GM12878 (cell line): ENCODE data around the gene PFKFB3. TPM values are rescaled to one million over a fixed set of nuclear protein-coding genes. Genes with fewer than 3 reads are reported as not detected.

Source experiments
- ATF7 ChIP-seq: fragments of 450-650 bp; IDR thresholded peaks from 2 replicates; pipeline ENCODE4 v1.6.1; 2016; ENCODE audit warnings: low read depth, mild to moderate bottlenecking
- BACH1 ChIP-seq: fragments of 450-650 bp; IDR thresholded peaks from 2 replicates; pipeline ENCODE4 v1.6.1; 2017; ENCODE audit warnings: mild to moderate bottlenecking, borderline replicate concordance
- KAT2A ChIP-seq: conservative IDR thresholded peaks from 2 replicates; pipeline ENCODE4 v1.6.1; 2011; ENCODE audit warnings: low read depth, low read length; ENCODE audit not compliant: control insufficient read depth
- MXI1 ChIP-seq: fragments of 150-350 bp; IDR thresholded peaks from 2 replicates; pipeline ENCODE4 v1.6.1; 2011; ENCODE audit warnings: low read depth, mild to moderate bottlenecking, inconsistent platforms, low read length, improper control_type of control experiment
- NKRF ChIP-seq: fragments of 450-650 bp; conservative IDR thresholded peaks from 2 replicates; pipeline ENCODE4 v1.6.1; 2017; ENCODE audit warnings: mild to moderate bottlenecking, moderate library complexity
- PRDM15 ChIP-seq: fragments of 450-650 bp; formaldehyde crosslinking; IDR thresholded peaks from 2 replicates; pipeline ENCODE4 v1.4.0; 2020; ENCODE audit warnings: mild to moderate bottlenecking, moderate library complexity
- RAD21 ChIP-seq: IDR thresholded peaks from 2 replicates; pipeline ENCODE4 v1.6.1; 2011; ENCODE audit warnings: mild to moderate bottlenecking, low read depth, low read length, moderate library complexity; ENCODE audit not compliant: insufficient read depth
- SIN3A ChIP-seq: IDR thresholded peaks from 2 replicates; pipeline ENCODE4 v1.6.1; 2012; ENCODE audit warnings: low read depth, low read length, improper control_type of control experiment
- STAT1 ChIP-seq: fragments of 450-650 bp; conservative IDR thresholded peaks from 2 replicates; pipeline ENCODE4 v1.6.1; 2014; ENCODE audit warnings: antibody characterized with exemption, mild to moderate bottlenecking
- WRNIP1 ChIP-seq: IDR thresholded peaks from 2 replicates; pipeline ENCODE4 v1.6.1; 2011; ENCODE audit warnings: low read depth, low read length, improper control_type of control experiment, borderline replicate concordance
- ZNF592 ChIP-seq: fragments of 450-650 bp; IDR thresholded peaks from 2 replicates; pipeline ENCODE4 v1.6.1; 2017; ENCODE audit warnings: mild to moderate bottlenecking, moderate library complexity
- polyA plus RNA-seq, 11 experiments: library from polyadenylated mRNA; depleted of rRNA in 4 of 11; unstranded in 6 of 11; stranded (reverse) in 5 of 11; fragments of >200 nt; fragmentation: Nextera tagmentation in 4 of 11; fragmentation: Illumina TruSeq in 1 of 11; extraction: Ambion mirVana in 4 of 11; extraction: Trizol in 1 of 11; gene quantifications; 1 replicate in 1 of 11; 2 replicates in 10 of 11; pipeline versions ENCODE4 v1.2.1 to v1.2.3, GENCODE V29; 2011 to 2016; ENCODE audit warnings: inconsistent platforms in 2 of 11, missing spikeins in 2 of 11, low read depth in 1 of 11
- total RNA-seq, 4 experiments: library from RNA; depleted of rRNA in 3 of 4; stranded (reverse); fragments of >200 nt in 3 of 4; fragmentation: Illumina TruSeq in 1 of 4; extraction: Trizol in 1 of 4; gene quantifications; 2 replicates each; pipeline versions ENCODE4 v1.2.1 to v1.2.3, GENCODE V29; 2013 to 2021
- TF ChIP-seq, protein P1 (sequence below): fragments of 450-650 bp; formaldehyde crosslinking; IDR thresholded peaks from 2 replicates; pipeline ENCODE4 v1.4.0; 2022; ENCODE audit warnings: mild to moderate bottlenecking, moderate library complexity
- TF ChIP-seq, protein P2 (sequence below): fragments of 450-650 bp; IDR thresholded peaks from 2 replicates; pipeline ENCODE4 v1.6.1; 2017; ENCODE audit warnings: mild to moderate bottlenecking

PFKFB3 gene
- total and polyA plus RNA-seq, 10 of the 15 experiments (the other 5 are each of a cell fraction or from before 2014, with no cell fraction given): 1.6 to 46.7 (median 13.7) TPM

DNA sequence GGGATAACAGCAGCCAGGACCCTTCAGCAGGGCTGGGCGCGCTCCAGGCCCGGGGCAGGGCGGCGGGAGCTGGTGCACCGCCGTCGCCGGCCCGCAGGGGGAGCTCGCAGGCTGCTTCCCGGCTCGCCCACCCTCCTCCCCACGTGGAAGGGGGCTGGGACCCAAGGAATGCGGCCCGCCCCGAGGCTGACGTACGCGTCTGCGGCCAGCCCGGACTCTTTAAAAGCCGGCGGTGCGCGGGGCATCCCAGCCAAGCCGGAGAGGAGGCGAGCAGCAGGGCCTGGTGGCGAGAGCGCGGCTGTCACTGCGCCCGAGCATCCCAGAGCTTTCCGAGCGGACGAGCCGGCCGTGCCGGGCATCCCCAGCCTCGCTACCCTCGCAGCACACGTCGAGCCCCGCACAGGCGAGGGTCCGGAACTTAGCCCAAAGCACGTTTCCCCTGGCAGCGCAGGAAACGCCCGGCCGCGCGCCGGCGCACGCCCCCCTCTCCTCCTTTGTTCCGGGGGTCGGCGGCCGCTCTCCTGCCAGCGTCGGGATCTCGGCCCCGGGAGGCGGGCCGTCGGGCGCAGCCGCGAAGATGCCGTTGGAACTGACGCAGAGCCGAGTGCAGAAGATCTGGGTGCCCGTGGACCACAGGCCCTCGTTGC, at the start of gene PFKFB3 (continued):
- TF ChIP-seq ZNF592 (peak; percentile 73; the same call in 1 of the 2 replicates), NKRF (peak; percentile 95), STAT1 (no peak), KAT2A (no peak), MXI1 (peak; percentile 82; the same call in 1 of the 2 replicates), WRNIP1 (no peak), ATF7 (0 out of 2 replicates have a peak, but pooled peaks have one; percentile 33), SIN3A (peak; percentile 86), RAD21 (peak; percentile 76), BACH1 (peak; percentile 92), PRDM15 (CRISPR knock-in tag) (peak; percentile 61; the same call in 1 of the 2 replicates)
- TF ChIP-seq, protein P1, sequence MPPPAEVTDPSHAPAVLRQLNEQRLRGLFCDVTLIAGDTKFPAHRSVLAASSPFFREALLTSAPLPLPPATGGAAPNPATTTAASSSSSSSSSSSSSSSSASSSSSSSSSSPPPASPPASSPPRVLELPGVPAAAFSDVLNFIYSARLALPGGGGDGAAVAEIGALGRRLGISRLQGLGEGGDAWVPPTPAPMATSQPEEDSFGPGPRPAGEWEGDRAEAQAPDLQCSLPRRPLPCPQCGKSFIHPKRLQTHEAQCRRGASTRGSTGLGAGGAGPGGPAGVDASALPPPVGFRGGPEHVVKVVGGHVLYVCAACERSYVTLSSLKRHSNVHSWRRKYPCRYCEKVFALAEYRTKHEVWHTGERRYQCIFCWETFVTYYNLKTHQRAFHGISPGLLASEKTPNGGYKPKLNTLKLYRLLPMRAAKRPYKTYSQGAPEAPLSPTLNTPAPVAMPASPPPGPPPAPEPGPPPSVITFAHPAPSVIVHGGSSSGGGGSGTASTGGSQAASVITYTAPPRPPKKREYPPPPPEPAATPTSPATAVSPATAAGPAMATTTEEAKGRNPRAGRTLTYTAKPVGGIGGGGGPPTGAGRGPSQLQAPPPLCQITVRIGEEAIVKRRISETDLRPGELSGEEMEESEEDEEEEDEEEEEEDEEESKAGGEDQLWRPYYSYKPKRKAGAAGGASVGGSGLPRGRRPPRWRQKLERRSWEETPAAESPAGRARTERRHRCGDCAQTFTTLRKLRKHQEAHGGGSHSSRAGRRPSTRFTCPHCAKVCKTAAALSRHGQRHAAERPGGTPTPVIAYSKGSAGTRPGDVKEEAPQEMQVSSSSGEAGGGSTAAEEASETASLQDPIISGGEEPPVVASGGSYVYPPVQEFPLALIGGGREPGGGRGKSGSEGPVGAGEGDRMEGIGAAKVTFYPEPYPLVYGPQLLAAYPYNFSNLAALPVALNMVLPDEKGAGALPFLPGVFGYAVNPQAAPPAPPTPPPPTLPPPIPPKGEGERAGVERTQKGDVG (CRISPR knock-in tag): no peak
- TF ChIP-seq, protein P2, sequence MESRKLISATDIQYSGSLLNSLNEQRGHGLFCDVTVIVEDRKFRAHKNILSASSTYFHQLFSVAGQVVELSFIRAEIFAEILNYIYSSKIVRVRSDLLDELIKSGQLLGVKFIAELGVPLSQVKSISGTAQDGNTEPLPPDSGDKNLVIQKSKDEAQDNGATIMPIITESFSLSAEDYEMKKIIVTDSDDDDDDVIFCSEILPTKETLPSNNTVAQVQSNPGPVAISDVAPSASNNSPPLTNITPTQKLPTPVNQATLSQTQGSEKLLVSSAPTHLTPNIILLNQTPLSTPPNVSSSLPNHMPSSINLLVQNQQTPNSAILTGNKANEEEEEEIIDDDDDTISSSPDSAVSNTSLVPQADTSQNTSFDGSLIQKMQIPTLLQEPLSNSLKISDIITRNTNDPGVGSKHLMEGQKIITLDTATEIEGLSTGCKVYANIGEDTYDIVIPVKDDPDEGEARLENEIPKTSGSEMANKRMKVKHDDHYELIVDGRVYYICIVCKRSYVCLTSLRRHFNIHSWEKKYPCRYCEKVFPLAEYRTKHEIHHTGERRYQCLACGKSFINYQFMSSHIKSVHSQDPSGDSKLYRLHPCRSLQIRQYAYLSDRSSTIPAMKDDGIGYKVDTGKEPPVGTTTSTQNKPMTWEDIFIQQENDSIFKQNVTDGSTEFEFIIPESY: 0 out of 2 replicates have a peak, but pooled peaks have one; percentile 7
